GM19324 (cell line): Measurements from ENCODE around the gene BEX1.
"Not testable (repeated sequence)": the region's sequence is repeated elsewhere in the genome, so short reads cannot be mapped to it uniquely, and the experiment has no call there.

Source experiments
- ATAC-seq: cut with Tn5 transposase; IDR thresholded peaks from one replicate; pipeline ENCODE4 v1.9.1; 2021; ENCODE audit warnings: mild to moderate bottlenecking, moderate library complexity; ENCODE audit not compliant: unreplicated experiment, low FRiP score

Gene BEX1

GRCh38 chrX:103063918-103064434 lies at the start of gene BEX1:
TSS of gene BEX1 (minus strand) at chrX:103064171. CDS start at chrX:103063274, 897 bp downstream.
- no peak for ATAC-seq

- not testable (repeated sequence) for ATAC-seq
Observed at GRCh38 chrX:103109497-103109896, 45.5 kb upstream of the BEX1 start.

GRCh38 chrX:103107836-103108235 lies 43.9 kb upstream of the BEX1 start:
- ATAC-seq: no peak

GRCh38 chrX:103107227-103107737 lies 43.3 kb upstream of the BEX1 start:
- not testable (repeated sequence) for ATAC-seq

- not testable (repeated sequence) for ATAC-seq
Observed at GRCh38 chrX:103104370-103104769, 40.4 kb upstream of the BEX1 start.

GRCh38 chrX:103103866-103104265 lies 39.9 kb upstream of the BEX1 start:
- not testable (repeated sequence) for ATAC-seq

- ATAC-seq: no peak
Observed at GRCh38 chrX:103101299-103102042, 37.5 kb upstream of the BEX1 start.

- ATAC-seq: no peak
Observed at GRCh38 chrX:103100484-103100883, 36.5 kb upstream of the BEX1 start.

GRCh38 chrX:103099691-103100090 lies 35.7 kb upstream of the BEX1 start:
- ATAC-seq: no peak

GRCh38 chrX:103098488-103098887 lies 34.5 kb upstream of the BEX1 start:
- no peak for ATAC-seq

GRCh38 chrX:103092942-103093341 lies 29.0 kb upstream of the BEX1 start, which contains the start of gene NXF3:
TSS of gene NXF3 (minus strand) at chrX:103093143. CDS start at chrX:103093023, 120 bp downstream.
- no peak for ATAC-seq

GRCh38 chrX:103081051-103081450 lies 17.1 kb upstream of the BEX1 start:
- no peak for ATAC-seq

GRCh38 chrX:103073467-103073866 lies 9.5 kb upstream of the BEX1 start:
- ATAC-seq: no peak

GRCh38 chrX:103066606-103067005 lies 2.6 kb upstream of the BEX1 start:
- no peak for ATAC-seq

- ATAC-seq: no peak
Observed at GRCh38 chrX:103063191-103063845, 653 bp downstream of the BEX1 start.

GRCh38 chrX:103061486-103061885 lies 2.5 kb downstream of the BEX1 start:
- ATAC-seq: no peak

GRCh38 chrX:103056902-103057301 lies 7.1 kb downstream of the BEX1 start:
- no peak for ATAC-seq

- ATAC-seq: no peak
Observed at GRCh38 chrX:103052625-103053024, 11.3 kb downstream of the BEX1 start.

GRCh38 chrX:103051260-103051789 lies 12.6 kb downstream of the BEX1 start:
- no peak for ATAC-seq

- ATAC-seq: not testable (repeated sequence)
Observed at GRCh38 chrX:103033371-103033770, 30.6 kb downstream of the BEX1 start.

GRCh38 chrX:103017542-103017941 lies 46.4 kb downstream of the BEX1 start:
- ATAC-seq: no peak
